HG03103 (cell line): Measurements from ENCODE around the gene VAMP7.
A peak's percentile ranks its signal among the peaks of the same experiment; 100 is the strongest.
"Not testable (repeated sequence)": the region's sequence is repeated elsewhere in the genome, so short reads cannot be mapped to it uniquely, and the experiment has no call there.

Experiments
- ATAC-seq: cut with Tn5 transposase; IDR thresholded peaks from one replicate; pipeline ENCODE4 v1.9.1; 2021; ENCODE audit warnings: low read depth; ENCODE audit not compliant: unreplicated experiment

Gene VAMP7

GRCh38 chrX:155881158-155881993 lies at the start of gene VAMP7:
TSS of gene VAMP7 (plus strand) at chrX:155881345. CDS start at chrX:155889467, 8,122 bp downstream.
- ATAC-seq = peak; percentile 93

- ATAC-seq = no peak
These were observed 39.9 kb upstream of the VAMP7 start for GRCh38 chrX:155841232-155841631.

- ATAC-seq = not testable (repeated sequence)
These were observed 29.4 kb upstream of the VAMP7 start for GRCh38 chrX:155851786-155852185.

GRCh38 chrX:155857561-155857960 lies 23.6 kb upstream of the VAMP7 start:
- ATAC-seq = no peak

GRCh38 chrX:155864655-155865054 lies 16.5 kb upstream of the VAMP7 start:
- no peak for ATAC-seq

GRCh38 chrX:155865193-155865592 lies 16.0 kb upstream of the VAMP7 start:
- ATAC-seq = no peak

- no peak for ATAC-seq
These were observed 13.3 kb upstream of the VAMP7 start for GRCh38 chrX:155867821-155868220.

- no peak for ATAC-seq
These were observed 10.2 kb upstream of the VAMP7 start for GRCh38 chrX:155870958-155871357.

- no peak for ATAC-seq
These were observed 9.2 kb upstream of the VAMP7 start for GRCh38 chrX:155871934-155872333.

GRCh38 chrX:155873188-155873587 lies 8.0 kb upstream of the VAMP7 start:
- ATAC-seq = no peak

GRCh38 chrX:155874571-155875244 lies 6.4 kb upstream of the VAMP7 start:
- ATAC-seq = no peak

- no peak for ATAC-seq
These were observed 4.4 kb upstream of the VAMP7 start for GRCh38 chrX:155876704-155877103.

GRCh38 chrX:155877288-155877687 lies 3.9 kb upstream of the VAMP7 start:
- ATAC-seq = no peak

- no peak for ATAC-seq
These were observed 473 bp upstream of the VAMP7 start for GRCh38 chrX:155880586-155881157.

- ATAC-seq = no peak
These were observed 5.3 kb downstream of the VAMP7 start for GRCh38 chrX:155886409-155886808.

- no peak for ATAC-seq
These were observed 7.0 kb downstream of the VAMP7 start for GRCh38 chrX:155888139-155888538.

GRCh38 chrX:155889328-155889727 lies 8.2 kb downstream of the VAMP7 start:
- ATAC-seq = no peak

- ATAC-seq = no peak
These were observed 10.5 kb downstream of the VAMP7 start for GRCh38 chrX:155891446-155892210.

GRCh38 chrX:155893521-155893920 lies 12.4 kb downstream of the VAMP7 start:
- no peak for ATAC-seq

GRCh38 chrX:155896512-155896911 lies 15.4 kb downstream of the VAMP7 start:
- ATAC-seq = no peak

- ATAC-seq = no peak
These were observed 18.2 kb downstream of the VAMP7 start for GRCh38 chrX:155899366-155899765.
